HFFc6 (cell line): ENCODE measurements around the gene SNAPIN. TPM values are rescaled to one million over a fixed set of nuclear protein-coding genes. Genes with fewer than 3 reads are reported as not detected.
A peak's percentile ranks its signal among the peaks of the same experiment; 100 is the strongest.

ENCODE experiments used
- DNase-seq: peaks from one replicate; pipeline ENCODE4 v3.0.0-alpha.2; 2018
- H3K27ac Mint-ChIP-seq: 2 replicates; pipeline ENCODE4 v1.8.0; 2020; ENCODE audit warnings: mild to moderate bottlenecking, mixed read lengths
- H3K27me3 Mint-ChIP-seq: 2 replicates; pipeline ENCODE4 v1.8.0; 2021; ENCODE audit warnings: mild to moderate bottlenecking, moderate library complexity, mixed read lengths; ENCODE audit not compliant: insufficient read depth
- H3K36me3 Mint-ChIP-seq: 2 replicates; pipeline ENCODE4 v1.8.0; 2021; ENCODE audit warnings: low read depth, mixed read lengths
- H3K4me1 Mint-ChIP-seq: 2 replicates; pipeline ENCODE4 v1.8.0; 2020; ENCODE audit warnings: low read depth, mixed read lengths
- H3K4me3 Mint-ChIP-seq: 2 replicates; pipeline ENCODE4 v1.8.0; 2020; ENCODE audit warnings: mild to moderate bottlenecking, moderate library complexity, mixed read lengths
- H3K9me3 Mint-ChIP-seq: 2 replicates; pipeline ENCODE4 v1.8.0; 2020; ENCODE audit warnings: mild to moderate bottlenecking, mixed read lengths
- total RNA-seq, 6 experiments: library from RNA; stranded (reverse); fragmentation: NEBNext Ultra II Directional; extraction: Animal tissue kit (Norgen Biotek cat#: 25700); gene quantifications; 2 replicates in 1 of 6; 3 replicates in 5 of 6; pipeline ENCODE4 v1.2.3, GENCODE V29; 2021
- TF ChIP-seq, protein P1 (sequence below): fragments of 200-600 bp; sonication (generic); IDR thresholded peaks from 2 replicates; pipeline ENCODE4 v1.5.0; 2021; ENCODE audit warnings: antibody characterized with exemption, mild to moderate bottlenecking

SNAPIN gene
- total RNA-seq, 6 experiments from 2014 or later, result 40.7 to 46.7 (median 42.4) TPM

- Mint-ChIP-seq H3K4me1 (peaks cover 69% of the 10 kb centered on the region), H3K36me3 (peaks cover 23% of the 10 kb centered on the region), H3K4me3 (no peak overlapping the region), H3K27me3 (peaks cover 2% of the 10 kb centered on the region), H3K27ac (peak overlapping the region; percentile 42), H3K9me3 (no peaks in the 10 kb centered on the region)
- no peak for DNase-seq
- TF ChIP-seq, protein P1, sequence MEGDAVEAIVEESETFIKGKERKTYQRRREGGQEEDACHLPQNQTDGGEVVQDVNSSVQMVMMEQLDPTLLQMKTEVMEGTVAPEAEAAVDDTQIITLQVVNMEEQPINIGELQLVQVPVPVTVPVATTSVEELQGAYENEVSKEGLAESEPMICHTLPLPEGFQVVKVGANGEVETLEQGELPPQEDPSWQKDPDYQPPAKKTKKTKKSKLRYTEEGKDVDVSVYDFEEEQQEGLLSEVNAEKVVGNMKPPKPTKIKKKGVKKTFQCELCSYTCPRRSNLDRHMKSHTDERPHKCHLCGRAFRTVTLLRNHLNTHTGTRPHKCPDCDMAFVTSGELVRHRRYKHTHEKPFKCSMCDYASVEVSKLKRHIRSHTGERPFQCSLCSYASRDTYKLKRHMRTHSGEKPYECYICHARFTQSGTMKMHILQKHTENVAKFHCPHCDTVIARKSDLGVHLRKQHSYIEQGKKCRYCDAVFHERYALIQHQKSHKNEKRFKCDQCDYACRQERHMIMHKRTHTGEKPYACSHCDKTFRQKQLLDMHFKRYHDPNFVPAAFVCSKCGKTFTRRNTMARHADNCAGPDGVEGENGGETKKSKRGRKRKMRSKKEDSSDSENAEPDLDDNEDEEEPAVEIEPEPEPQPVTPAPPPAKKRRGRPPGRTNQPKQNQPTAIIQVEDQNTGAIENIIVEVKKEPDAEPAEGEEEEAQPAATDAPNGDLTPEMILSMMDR, result peak; percentile 41; the same call in 1 of the 2 replicates
Observed at GRCh38 chr1:153614189-153614900, 44.2 kb upstream of the SNAPIN start.

DNA sequence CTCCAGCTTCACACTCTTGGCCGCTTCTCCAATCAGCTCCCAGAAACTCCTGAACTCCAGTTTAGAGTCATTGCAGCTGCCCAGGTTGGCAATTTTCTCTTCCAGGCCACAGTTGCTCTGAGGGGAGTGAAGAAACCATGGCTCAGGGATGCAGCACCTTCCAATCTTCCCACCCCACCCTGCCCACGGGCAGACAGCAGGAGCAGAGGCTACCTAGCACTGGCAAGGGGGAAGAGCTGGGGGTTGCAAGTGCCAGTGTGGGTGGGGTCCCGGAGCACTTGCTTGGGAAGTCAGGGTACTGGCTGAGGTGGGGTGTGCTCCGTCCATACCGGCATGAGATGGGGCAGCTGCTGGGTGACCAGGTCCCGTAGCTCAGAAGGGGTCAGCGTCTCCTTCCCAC lies 43.6 kb upstream of the SNAPIN start:
- H3K4me1 Mint-ChIP-seq, result peaks cover 63% of the 10 kb centered on the region
- H3K36me3 Mint-ChIP-seq, result peaks cover 23% of the 10 kb centered on the region
- H3K27me3 Mint-ChIP-seq, result peaks cover 3% of the 10 kb centered on the region
- H3K4me3 Mint-ChIP-seq, result no peak overlapping the region
- H3K9me3 Mint-ChIP-seq, result no peaks in the 10 kb centered on the region
- peak overlapping the region; percentile 42; the same call in 1 of the 2 replicates for H3K27ac Mint-ChIP-seq
- TF ChIP-seq, protein P1, result no peak
- DNase-seq, result no peak

DNA sequence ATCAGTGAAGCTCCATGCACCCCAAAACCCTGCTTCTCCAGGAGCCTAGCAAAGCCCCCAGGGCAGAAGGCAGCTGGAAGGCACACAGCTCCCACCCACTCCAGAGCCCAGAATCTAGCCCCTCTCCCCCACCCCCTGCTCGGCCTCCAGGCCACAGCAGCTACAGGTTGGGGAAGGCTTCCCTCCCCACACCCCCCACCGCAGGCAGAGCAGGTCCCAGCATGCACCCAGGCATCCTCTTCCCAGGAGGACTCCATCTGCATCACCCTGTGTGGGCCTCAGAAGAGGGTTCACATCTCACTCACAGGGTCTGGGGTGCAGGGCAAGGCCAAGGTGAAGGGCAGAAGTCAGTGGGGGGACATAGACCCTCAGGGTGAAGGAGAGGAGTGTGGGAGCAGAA lies 43.1 kb upstream of the SNAPIN start:
- no peaks in the 10 kb centered on the region for H3K9me3 Mint-ChIP-seq
- no peak overlapping the region for H3K4me3 Mint-ChIP-seq
- no peak overlapping the region for H3K27ac Mint-ChIP-seq
- peaks cover 18% of the 10 kb centered on the region for H3K36me3 Mint-ChIP-seq
- TF ChIP-seq, protein P1, result no peak
- H3K4me1 Mint-ChIP-seq, result peaks cover 58% of the 10 kb centered on the region
- DNase-seq, result no peak
- peaks cover 3% of the 10 kb centered on the region; the same call in 1 of the 2 replicates for H3K27me3 Mint-ChIP-seq

- TF ChIP-seq, protein P1, result no peak
- Mint-ChIP-seq H3K27me3 (peaks cover 3% of the 10 kb centered on the region; the same call in 1 of the 2 replicates), H3K27ac (peak within 1 kb of the TSS; percentile 73), H3K36me3 (peaks cover 17% of the 10 kb centered on the region), H3K4me1 (peaks cover 49% of the 10 kb centered on the region), H3K9me3 (no peaks in the 10 kb centered on the region), H3K4me3 (peak within 1 kb of the TSS; percentile 16; the same call in 1 of the 2 replicates)
- no peak for DNase-seq
Observed at GRCh38 chr1:153616144-153616916, 42.2 kb upstream of the SNAPIN start, which contains the start of gene S100A14. TSS of gene S100A14 (minus strand) at chr1:153616325. CDS start at chr1:153615858, 467 bp downstream.

DNA sequence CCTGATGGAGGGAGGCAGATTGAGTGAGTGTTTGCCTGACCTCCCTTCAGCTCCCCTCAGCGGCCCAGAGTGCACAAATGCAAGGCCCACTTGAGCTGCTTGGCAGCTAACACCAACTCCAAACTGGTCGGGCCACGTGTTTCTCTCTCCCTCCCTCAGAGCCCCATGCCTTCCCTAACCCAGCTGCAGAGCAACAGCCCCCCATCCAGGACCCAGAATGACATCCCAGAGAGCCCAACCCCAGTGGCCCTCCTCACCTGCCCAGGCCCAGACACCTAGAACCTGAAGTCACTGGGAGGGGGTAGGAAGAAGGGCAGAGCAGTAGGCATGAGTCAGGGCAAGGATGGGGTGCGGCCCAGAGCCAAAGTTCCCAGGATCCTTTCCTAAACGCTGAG lies 41.6 kb upstream of the SNAPIN start:
- Mint-ChIP-seq H3K9me3 (no peaks in the 10 kb centered on the region), H3K4me3 (peak overlapping the region; percentile 16; the same call in 1 of the 2 replicates), H3K36me3 (peaks cover 11% of the 10 kb centered on the region), H3K4me1 (peaks cover 44% of the 10 kb centered on the region), H3K27ac (peak overlapping the region; percentile 73), H3K27me3 (peaks cover 3% of the 10 kb centered on the region; the same call in 1 of the 2 replicates)
- no peak for DNase-seq
- TF ChIP-seq, protein P1, result no peak
